B cell (primary cell): Measurements from ENCODE around the gene GRAMD2B. TPM values are rescaled to one million over a fixed set of nuclear protein-coding genes. Genes with fewer than 3 reads are reported as not detected.

Experiments
- ATAC-seq: fragments of 200-7000 bp; cut with Tn5 transposase; one replicate; pipeline ENCODE4 v1.10.0; 2021; ENCODE audit warnings: low read depth, mild to moderate bottlenecking, moderate number of reproducible peaks, moderate library complexity
- CTCF ChIA-PET: fragments of 350-600 bp; sonication (Branson Sonifier 250); formaldehyde crosslinking; loops from one replicate; lab custom pipeline; 2021; ENCODE audit warnings: antibody characterized with exemption, inconsistent platforms; lab: Charles Lee
- POLR2A ChIA-PET: fragments of 350-600 bp; sonication (Branson Sonifier 250); formaldehyde crosslinking; loops from one replicate; lab custom pipeline; 2021; ENCODE audit warnings: antibody characterized with exemption; lab: Charles Lee
- DNase-seq: peaks from one replicate; pipeline ENCODE4 v3.0.0; 2013
- H2AFZ ChIP-seq: 2 replicates; pipeline ENCODE4 v1.6.1; 2012; ENCODE audit warnings: mild to moderate bottlenecking, low read depth, low read length; ENCODE audit not compliant: insufficient read depth, poor library complexity, severe bottlenecking
- H3K27ac ChIP-seq, 2 donors: 1 replicate in 1 of 2; 2 replicates in 1 of 2; pipeline ENCODE4 v1.5.1; 2012 to 2013; ENCODE audit warnings: low read length in 2 of 2, mild to moderate bottlenecking in 2 of 2, moderate library complexity in 1 of 2
- H3K27me3 ChIP-seq, 4 experiments: fragments of 200-600 bp in 1 of 4; sonication (generic) in 1 of 4; replicated peaks in 1 of 4; 1 replicate in 2 of 4; 2 replicates in 2 of 4; pipeline versions ENCODE4 v1.6.1 to v1.7.0; 2013 to 2016; ENCODE audit warnings: low read length in 3 of 4, mild to moderate bottlenecking in 2 of 4, mixed read lengths in 1 of 4, moderate library complexity in 1 of 4; ENCODE audit not compliant: insufficient read depth in 4 of 4, control insufficient read depth in 3 of 4; ENCODE audit errors: control extremely low read depth in 1 of 4
- H3K36me3 ChIP-seq, 2 experiments: replicated peaks in 1 of 2; 1 replicate in 1 of 2; 2 replicates in 1 of 2; pipeline versions ENCODE4 v1.6.1 to v1.7.1; 2013; ENCODE audit warnings: low read length in 1 of 2; ENCODE audit not compliant: insufficient read depth in 2 of 2, control insufficient read depth in 1 of 2; ENCODE audit errors: control extremely low read depth in 1 of 2, extremely low read depth in 1 of 2
- H3K4me1 ChIP-seq, 2 donors: fragments of 200-600 bp in 1 of 2; sonication (generic) in 1 of 2; 1 replicate in 1 of 2; 2 replicates in 1 of 2; pipeline versions ENCODE4 v1.5.1 to v1.6.1; 2013 to 2017; ENCODE audit warnings: low read length in 2 of 2; ENCODE audit not compliant: control insufficient read depth in 2 of 2, insufficient read depth in 2 of 2
- H3K4me2 ChIP-seq: replicated peaks from 2 replicates; pipeline ENCODE3; 2012; ENCODE audit warnings: mild to moderate bottlenecking, low read depth, low read length; ENCODE audit not compliant: poor library complexity, severe bottlenecking
- H3K4me3 ChIP-seq, 5 experiments: fragments of 200-600 bp in 1 of 5; sonication (generic) in 1 of 5; 1 replicate in 3 of 5; 2 replicates in 2 of 5; pipeline versions ENCODE4 v1.5.1 to v1.7.0; 2011 to 2016; ENCODE audit warnings: low read length in 4 of 5, mild to moderate bottlenecking in 4 of 5, low read depth in 2 of 5, control low read depth in 1 of 5, moderate library complexity in 1 of 5; ENCODE audit not compliant: insufficient read depth in 1 of 5; ENCODE audit errors: control extremely low read depth in 1 of 5, extremely low read depth in 1 of 5
- H3K79me2 ChIP-seq: fragments of 200-600 bp; sonication (generic); one replicate; pipeline ENCODE4 v1.6.0; 2016; ENCODE audit warnings: low read length; ENCODE audit not compliant: control insufficient read depth, insufficient read depth
- H3K9ac ChIP-seq: fragments of 200-600 bp; sonication (generic); 2 replicates; pipeline ENCODE4 v1.6.1; 2017; ENCODE audit warnings: mild to moderate bottlenecking, low read length, moderate library complexity
- H3K9me3 ChIP-seq, 3 donors: one replicate each; pipeline versions ENCODE4 v1.6.1 to v1.7.1; 2013; ENCODE audit warnings: low read length in 2 of 3; ENCODE audit not compliant: control insufficient read depth in 2 of 3, insufficient read depth in 1 of 3; ENCODE audit errors: control extremely low read depth in 1 of 3
- H4K20me1 ChIP-seq: 2 replicates; pipeline ENCODE4 v1.6.0; 2012; ENCODE audit warnings: mild to moderate bottlenecking, low read length; ENCODE audit not compliant: insufficient read depth, control insufficient read depth, poor library complexity, severe bottlenecking
- H3K27ac Mint-ChIP-seq: one replicate; pipeline ENCODE4 v1.8.0; 2021; ENCODE audit warnings: mixed read lengths
- H3K27me3 Mint-ChIP-seq: one replicate; pipeline ENCODE4 v1.8.0; 2021; ENCODE audit warnings: mixed read lengths
- H3K4me1 Mint-ChIP-seq: one replicate; pipeline ENCODE4 v1.8.0; 2021; ENCODE audit warnings: mixed read lengths
- H3K4me3 Mint-ChIP-seq: one replicate; pipeline ENCODE4 v1.8.0; 2021; ENCODE audit warnings: mixed read lengths
- H3K9me3 Mint-ChIP-seq: one replicate; pipeline ENCODE4 v1.8.0; 2022; ENCODE audit warnings: mixed read lengths; ENCODE audit not compliant: insufficient read depth
- EZH2 ChIP-seq: IDR thresholded peaks from 2 replicates; pipeline ENCODE4 v1.6.1; 2012; ENCODE audit warnings: borderline replicate concordance, low read depth, mild to moderate bottlenecking, moderate library complexity, low read length; ENCODE audit not compliant: insufficient read depth, poor library complexity, severe bottlenecking
- WGBS: methylation state at CpG from one replicate; pipeline ENCODE4 v1.1.5; 2013; ENCODE audit warnings: missing lambda C conversion rate; ENCODE audit not compliant: insufficient coverage; 5-methylcytosine and 5-hydroxymethylcytosine counted together
- intact Hi-C: fragments of 100-400 bp; cut with micrococcal nuclease; formaldehyde crosslinking; loops from one replicate; pipeline ENCODE4 v1.10.0; 2022
- polyA plus RNA-seq: library from polyadenylated mRNA; depleted of rRNA; stranded (reverse); fragments of >200 nt; gene quantifications from 2 replicates; pipeline ENCODE4 v1.2.3, GENCODE V29; 2012
- total RNA-seq, 2 donors: library from RNA; stranded (reverse); fragments of 120-200 nt in 1 of 2; gene quantifications; 1 replicate in 1 of 2; 2 replicates in 1 of 2; pipeline versions ENCODE4 v1.2.3 to v1.2.4, GENCODE V29; 2013 to 2022
- TF ChIP-seq, protein P1 (sequence below): fragments of 200-600 bp; IDR thresholded peaks from one replicate; pipeline ENCODE4 v1.8.0; 2022; ENCODE audit warnings: antibody characterized with exemption, mild to moderate bottlenecking

Gene GRAMD2B
- total and polyA plus RNA-seq, 2 donors (not counting 1 experiment from before 2014, with no cell fraction given): 0.86 to 3.6 TPM

DNA sequence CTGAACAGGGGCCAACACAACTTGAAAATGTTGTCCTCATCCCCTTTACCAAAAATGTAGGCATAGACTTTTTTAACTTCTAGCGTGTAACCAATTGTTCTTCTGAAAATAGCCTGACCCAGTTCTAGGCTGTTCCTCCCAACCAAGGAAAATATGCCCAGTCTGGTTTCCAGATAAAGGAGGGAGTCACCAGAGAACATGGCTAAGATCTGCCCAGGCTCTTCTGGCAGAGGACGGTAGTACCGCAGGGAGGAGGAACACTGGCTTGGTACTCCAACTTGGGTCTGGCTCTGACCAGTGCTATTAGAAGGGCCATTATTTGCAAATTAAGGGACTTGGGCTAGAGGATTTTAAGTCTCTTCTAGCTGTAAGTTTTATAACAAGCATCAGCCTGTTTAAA lies 63.1 kb downstream of the GRAMD2B start:
- Histone ChIP-seq H4K20me1 (no peaks in the 10 kb centered on the region), H3K4me3 (no peak overlapping the region), H3K4me2 (no peak overlapping the region), H3K27ac (no peak overlapping the region), H3K27me3 (no peaks in the 10 kb centered on the region), H2AFZ (no peak overlapping the region), H3K4me1 (no peaks in the 10 kb centered on the region), H3K9ac (no peak overlapping the region), H3K36me3 (peaks cover 0 to 6% of the 10 kb centered on the region in 2 experiments), H3K79me2 (no peaks in the 10 kb centered on the region), H3K9me3 (no peaks in the 10 kb centered on the region)
- Mint-ChIP-seq H3K27me3 (no peaks in the 10 kb centered on the region), H3K4me3 (no peak overlapping the region), H3K27ac (no peak overlapping the region), H3K4me1 (no peaks in the 10 kb centered on the region), H3K9me3 (no peaks in the 10 kb centered on the region)
- POLR2A ChIA-PET: no interaction called here
- ATAC-seq (no peak), DNase-seq (no peak)
- intact Hi-C loops: no loop called here
- CTCF ChIA-PET: no interaction called here
- WGBS: 94% methylated on average over 2 of the region's 3 CpGs
- no peak for TF ChIP-seq EZH2
- TF ChIP-seq, protein P1, sequence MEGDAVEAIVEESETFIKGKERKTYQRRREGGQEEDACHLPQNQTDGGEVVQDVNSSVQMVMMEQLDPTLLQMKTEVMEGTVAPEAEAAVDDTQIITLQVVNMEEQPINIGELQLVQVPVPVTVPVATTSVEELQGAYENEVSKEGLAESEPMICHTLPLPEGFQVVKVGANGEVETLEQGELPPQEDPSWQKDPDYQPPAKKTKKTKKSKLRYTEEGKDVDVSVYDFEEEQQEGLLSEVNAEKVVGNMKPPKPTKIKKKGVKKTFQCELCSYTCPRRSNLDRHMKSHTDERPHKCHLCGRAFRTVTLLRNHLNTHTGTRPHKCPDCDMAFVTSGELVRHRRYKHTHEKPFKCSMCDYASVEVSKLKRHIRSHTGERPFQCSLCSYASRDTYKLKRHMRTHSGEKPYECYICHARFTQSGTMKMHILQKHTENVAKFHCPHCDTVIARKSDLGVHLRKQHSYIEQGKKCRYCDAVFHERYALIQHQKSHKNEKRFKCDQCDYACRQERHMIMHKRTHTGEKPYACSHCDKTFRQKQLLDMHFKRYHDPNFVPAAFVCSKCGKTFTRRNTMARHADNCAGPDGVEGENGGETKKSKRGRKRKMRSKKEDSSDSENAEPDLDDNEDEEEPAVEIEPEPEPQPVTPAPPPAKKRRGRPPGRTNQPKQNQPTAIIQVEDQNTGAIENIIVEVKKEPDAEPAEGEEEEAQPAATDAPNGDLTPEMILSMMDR: no peak

DNA sequence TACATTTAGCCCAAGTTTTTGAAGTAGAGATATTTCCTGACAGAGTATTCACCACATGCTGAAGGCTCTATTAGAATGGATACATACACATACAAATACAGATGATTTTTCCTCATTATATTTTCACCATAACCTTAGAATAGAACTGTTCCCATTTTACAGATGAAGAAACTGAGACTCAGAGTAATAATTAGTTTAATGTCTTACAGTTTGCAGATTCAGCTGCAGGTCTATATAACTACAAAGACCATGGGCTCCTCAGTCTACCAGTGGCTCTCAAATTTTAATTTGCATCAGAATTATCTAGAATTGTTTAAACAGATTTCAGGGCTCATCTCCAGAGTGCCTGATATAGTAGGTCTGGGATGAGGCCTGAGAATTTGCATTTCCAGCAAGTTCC lies 64.4 kb downstream of the GRAMD2B start:
- POLR2A ChIA-PET: no interaction called here
- no peak overlapping the region for H3K27ac Mint-ChIP-seq
- Histone ChIP-seq H3K4me2 (no peak overlapping the region), H3K9me3 (no peaks in the 10 kb centered on the region), H3K36me3 (peaks cover 0 to 6% of the 10 kb centered on the region in 2 experiments), H3K4me1 (no peaks in the 10 kb centered on the region), H3K27me3 (no peaks in the 10 kb centered on the region), H2AFZ (no peak overlapping the region), H4K20me1 (no peaks in the 10 kb centered on the region), H3K9ac (no peak overlapping the region), H3K4me3 (no peak overlapping the region), H3K79me2 (no peaks in the 10 kb centered on the region), H3K27ac (no peak overlapping the region)
- intact Hi-C loops: no loop called here
- H3K4me1 Mint-ChIP-seq: no peaks in the 10 kb centered on the region
- no peaks in the 10 kb centered on the region for H3K27me3 Mint-ChIP-seq
- no peaks in the 10 kb centered on the region for H3K9me3 Mint-ChIP-seq
- TF ChIP-seq EZH2: no peak
- TF ChIP-seq, protein P1: no peak
- H3K4me3 Mint-ChIP-seq: no peak overlapping the region
- no peak for DNase-seq
- no peak for ATAC-seq
- CTCF ChIA-PET: interaction anchor here (1.7 kb wide), 1 partner anchor 14 kb away, joined by 4 read pairs; no protein-coding TSS in a partner anchor
